RPMI7951 (cell line): Measurements from ENCODE around the gene ALPP. TPM values are rescaled to one million over a fixed set of nuclear protein-coding genes. Genes with fewer than 3 reads are reported as not detected.
"Not testable (repeated sequence)": the region's sequence is repeated elsewhere in the genome, so short reads cannot be mapped to it uniquely, and the experiment has no call there.

Experiments used
- DNase-seq: peaks from one replicate; pipeline ENCODE4 v3.0.0-alpha.2; 2012; ENCODE audit warnings: low read depth
- total RNA-seq: library from RNA; depleted of rRNA; stranded (reverse); fragments of >200 nt; shearing (Covaris generic); gene quantifications from 2 replicates; pipeline ENCODE4 v1.2.3, GENCODE V29; 2014

ALPP gene
- total RNA-seq, 1 experiment from 2014 or later: not detected

GRCh38 chr2:232406556-232407310 is 28.2 kb downstream of the ALPP start, which contains the start of gene ALPG:
TSS of gene ALPG (plus strand) at chr2:232406844. CDS start at chr2:232406895, 51 bp downstream.
- DNase-seq: no peak

- not testable (repeated sequence) for DNase-seq
These were observed 29.0 kb downstream of the ALPP start for GRCh38 chr2:232407428-232408150.

- DNase-seq: not testable (repeated sequence)
These were observed 29.7 kb downstream of the ALPP start for GRCh38 chr2:232408269-232408668.

GRCh38 chr2:232409617-232410016 is 31.1 kb downstream of the ALPP start:
- DNase-seq: not testable (repeated sequence)

GRCh38 chr2:232410238-232410900 is 31.8 kb downstream of the ALPP start:
- no peak for DNase-seq

GRCh38 chr2:232411901-232412629 is 33.5 kb downstream of the ALPP start:
- no peak for DNase-seq

- DNase-seq: no peak
These were observed 34.4 kb downstream of the ALPP start for GRCh38 chr2:232412986-232413385.

GRCh38 chr2:232415138-232415690 is 36.7 kb downstream of the ALPP start:
- DNase-seq: no peak

- DNase-seq: no peak
These were observed 37.4 kb downstream of the ALPP start for GRCh38 chr2:232415736-232416520.

- no peak for DNase-seq
These were observed 38.2 kb downstream of the ALPP start for GRCh38 chr2:232416521-232417470.

- DNase-seq: no peak
These were observed 38.9 kb downstream of the ALPP start for GRCh38 chr2:232417489-232417888.

- no peak for DNase-seq
These were observed 39.5 kb downstream of the ALPP start for GRCh38 chr2:232418056-232418455.

GRCh38 chr2:232418466-232419244 is 40.1 kb downstream of the ALPP start:
- peak; percentile 11 for DNase-seq

GRCh38 chr2:232419245-232420072 is 40.9 kb downstream of the ALPP start:
- no peak for DNase-seq

GRCh38 chr2:232420073-232420454 is 41.5 kb downstream of the ALPP start:
- DNase-seq: no peak

GRCh38 chr2:232420463-232421188 is 42.1 kb downstream of the ALPP start:
- no peak for DNase-seq

- DNase-seq: no peak
These were observed 42.7 kb downstream of the ALPP start for GRCh38 chr2:232421189-232421785.
